RWPE1 (cell line): ENCODE measurements around the gene TRMT44.
A peak's percentile ranks its signal among the peaks of the same experiment; 100 is the strongest.

Experiments
- CTCF ChIA-PET: fragments of 350-600 bp; sonication (Branson Sonifier 250); formaldehyde crosslinking; extraction: SDS; loops from one replicate; lab custom pipeline; 2021; lab: Yijun Ruan, JAX
- POLR2A ChIA-PET: fragments of 400-600 bp; formaldehyde crosslinking; extraction: SDS; loops from one replicate; lab custom pipeline; 2020; ENCODE audit warnings: antibody characterized with exemption; ENCODE audit not compliant: low non-redundant PET; lab: Yijun Ruan, JAX
- DNase-seq: peaks from one replicate; pipeline ENCODE4 v3.0.0; 2012; ENCODE audit warnings: low spot score
- H3K27ac ChIP-seq: fragments of 450-650 bp; 2 replicates; pipeline ENCODE4 v1.5.1; 2017
- TF ChIP-seq, protein P1 (sequence below): fragments of 450-650 bp; conservative IDR thresholded peaks from 2 replicates; pipeline ENCODE4 v1.5.1; 2017; ENCODE audit warnings: low read depth, mild to moderate bottlenecking

The TRMT44 gene

DNA sequence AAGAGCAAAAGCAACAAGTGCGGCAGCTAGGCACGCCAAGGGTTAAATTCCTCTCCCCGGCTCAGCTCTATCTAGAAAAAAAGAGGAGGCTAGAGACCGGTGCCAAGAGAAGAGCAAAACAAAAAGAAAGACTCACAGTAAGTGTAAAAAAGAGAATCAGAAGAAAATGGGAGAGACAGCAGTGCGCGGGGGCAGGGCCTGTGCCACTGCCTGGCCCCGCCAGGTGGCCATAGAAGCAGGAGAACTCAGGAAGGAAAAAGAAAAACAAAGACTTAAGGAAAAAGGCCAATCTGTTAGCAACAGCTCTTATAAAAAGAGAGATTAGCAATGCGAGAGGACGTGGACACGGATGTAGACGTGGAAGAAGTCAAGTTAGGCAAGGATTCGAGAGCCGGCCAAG, 3.3 kb upstream of the TRMT44 start:
- peak overlapping the region; percentile 61 for H3K27ac ChIP-seq
- POLR2A ChIA-PET, result no interaction called here
- CTCF ChIA-PET, result interaction anchor here (0.7 kb wide), 1 partner anchor 448 kb away, joined by 3 read pairs; no protein-coding TSS in a partner anchor
- DNase-seq, result no peak
- TF ChIP-seq, protein P1, sequence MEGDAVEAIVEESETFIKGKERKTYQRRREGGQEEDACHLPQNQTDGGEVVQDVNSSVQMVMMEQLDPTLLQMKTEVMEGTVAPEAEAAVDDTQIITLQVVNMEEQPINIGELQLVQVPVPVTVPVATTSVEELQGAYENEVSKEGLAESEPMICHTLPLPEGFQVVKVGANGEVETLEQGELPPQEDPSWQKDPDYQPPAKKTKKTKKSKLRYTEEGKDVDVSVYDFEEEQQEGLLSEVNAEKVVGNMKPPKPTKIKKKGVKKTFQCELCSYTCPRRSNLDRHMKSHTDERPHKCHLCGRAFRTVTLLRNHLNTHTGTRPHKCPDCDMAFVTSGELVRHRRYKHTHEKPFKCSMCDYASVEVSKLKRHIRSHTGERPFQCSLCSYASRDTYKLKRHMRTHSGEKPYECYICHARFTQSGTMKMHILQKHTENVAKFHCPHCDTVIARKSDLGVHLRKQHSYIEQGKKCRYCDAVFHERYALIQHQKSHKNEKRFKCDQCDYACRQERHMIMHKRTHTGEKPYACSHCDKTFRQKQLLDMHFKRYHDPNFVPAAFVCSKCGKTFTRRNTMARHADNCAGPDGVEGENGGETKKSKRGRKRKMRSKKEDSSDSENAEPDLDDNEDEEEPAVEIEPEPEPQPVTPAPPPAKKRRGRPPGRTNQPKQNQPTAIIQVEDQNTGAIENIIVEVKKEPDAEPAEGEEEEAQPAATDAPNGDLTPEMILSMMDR, result no peak

DNA sequence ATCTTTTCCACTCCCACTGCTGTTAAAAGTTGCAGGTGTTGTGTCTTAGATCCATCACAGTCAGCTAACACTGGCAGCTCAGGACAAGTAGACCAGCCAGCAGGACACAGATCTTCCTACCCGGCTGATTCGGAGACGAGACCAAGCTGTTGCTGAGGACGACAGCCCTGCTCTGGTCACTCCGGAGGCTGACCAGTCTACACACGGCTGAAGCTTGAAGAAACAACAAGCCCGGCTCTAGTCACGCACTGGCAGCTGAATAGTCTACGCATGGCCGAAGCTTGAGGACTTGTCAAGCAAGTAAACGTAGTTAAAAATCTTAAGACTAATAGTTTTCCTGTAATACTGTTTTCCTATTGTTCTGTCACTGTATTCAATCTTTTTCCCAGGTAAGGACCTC, 1.8 kb upstream of the TRMT44 start:
- ChIA-PET CTCF (no interaction called here), POLR2A (no interaction called here)
- TF ChIP-seq, protein P1, result no peak
- DNase-seq, result no peak
- peak overlapping the region; percentile 62; the same call in 1 of the 2 replicates for H3K27ac ChIP-seq

DNA sequence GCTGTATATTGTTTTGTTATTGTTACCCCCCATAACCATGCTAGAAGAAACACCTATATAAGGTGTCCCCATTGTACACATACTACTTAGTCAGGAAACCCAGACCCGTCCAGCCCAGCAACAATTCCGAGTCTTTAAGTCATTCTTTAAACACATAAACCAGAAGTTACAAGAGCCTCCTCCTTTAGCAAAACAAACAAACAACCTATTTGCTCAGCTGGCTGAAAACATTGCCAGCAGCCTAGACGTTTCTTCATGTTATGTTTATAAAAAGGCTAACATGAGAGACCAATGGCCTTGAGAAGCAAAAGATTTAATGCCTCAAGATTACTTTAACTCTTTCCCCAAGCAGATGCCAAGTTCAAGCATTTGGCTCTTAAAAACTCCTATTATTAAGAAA, 1.4 kb upstream of the TRMT44 start:
- DNase-seq, result no peak
- ChIA-PET CTCF (interaction anchor here (0.6 to 1.7 kb wide), 2 partner anchors 10 to 86 kb away, joined by 3 to 4 read pairs; no protein-coding TSS in a partner anchor), POLR2A (no interaction called here)
- TF ChIP-seq, protein P1, result no peak
- H3K27ac ChIP-seq, result no peak overlapping the region

DNA sequence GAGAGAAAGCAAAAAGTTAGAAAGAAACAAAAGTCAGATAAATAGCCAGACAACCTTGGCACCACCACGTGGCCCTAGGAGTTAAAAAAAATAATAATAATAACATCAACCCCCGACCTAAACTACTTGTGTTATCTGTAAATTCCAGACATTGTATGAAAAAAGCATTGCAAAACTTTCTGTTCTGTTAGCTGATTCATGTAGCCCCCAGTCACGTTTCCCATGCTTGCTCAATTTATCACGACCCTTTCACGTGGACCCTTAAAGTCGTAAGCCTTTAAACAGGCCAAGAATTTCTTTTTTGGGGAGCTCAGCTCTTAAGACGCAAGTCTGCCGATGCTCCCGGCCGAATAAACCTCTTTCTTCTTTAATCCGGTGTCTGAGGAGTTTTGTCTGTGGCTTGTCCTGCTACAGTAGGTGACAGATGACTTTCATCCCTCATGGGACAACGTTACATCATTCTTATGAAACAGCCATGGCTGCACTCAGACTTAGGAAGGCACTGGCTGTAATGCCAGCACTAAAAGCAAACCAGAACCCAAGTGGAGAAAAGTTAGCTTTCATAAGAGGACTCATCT, 574 bp upstream of the TRMT44 start:
- ChIA-PET CTCF (interaction anchor here (0.6 to 1.7 kb wide), 2 partner anchors 11 to 203 kb away, joined by 3 to 4 read pairs; no protein-coding TSS in a partner anchor), POLR2A (no interaction called here)
- H3K27ac ChIP-seq, result peak overlapping the region; percentile 82
- DNase-seq, result no peak
- TF ChIP-seq, protein P1, result no peak

DNA sequence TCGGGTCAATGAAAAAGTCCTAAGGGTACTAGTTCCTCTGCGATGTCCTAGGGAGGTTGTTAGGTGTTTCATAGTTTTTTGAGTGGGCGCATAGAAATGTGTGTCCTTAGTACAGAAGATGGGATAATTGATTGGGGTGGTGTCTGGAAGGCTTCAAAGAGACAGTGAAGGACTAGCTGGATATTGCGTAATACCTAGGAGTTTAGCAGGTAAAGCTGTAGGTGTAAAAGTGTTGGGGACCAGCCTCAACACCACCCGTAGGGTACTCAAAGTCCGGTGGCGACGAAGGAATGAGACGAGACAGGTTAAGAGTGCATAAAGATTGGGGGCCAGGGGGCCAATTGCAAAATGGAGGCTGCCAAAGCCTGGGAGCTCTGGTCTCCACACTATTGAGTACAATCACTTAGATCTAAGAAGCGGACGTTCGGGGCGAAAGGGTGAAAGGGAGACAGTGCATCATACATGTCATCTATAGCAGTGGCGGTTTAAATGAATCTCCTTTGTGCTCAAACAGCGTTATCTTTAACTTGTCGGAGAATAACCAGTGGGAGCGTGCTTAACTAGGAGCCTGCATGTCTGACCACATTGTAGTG, 1.0 kb downstream of the TRMT44 start:
- CTCF ChIA-PET, result interaction anchor here (0.6 kb wide), 1 partner anchor 194 kb away, joined by 3 read pairs; no protein-coding TSS in a partner anchor
- POLR2A ChIA-PET, result no interaction called here
- no peak for DNase-seq
- TF ChIP-seq, protein P1, result no peak
- H3K27ac ChIP-seq, result peak overlapping the region; percentile 82; the same call in 1 of the 2 replicates

DNA sequence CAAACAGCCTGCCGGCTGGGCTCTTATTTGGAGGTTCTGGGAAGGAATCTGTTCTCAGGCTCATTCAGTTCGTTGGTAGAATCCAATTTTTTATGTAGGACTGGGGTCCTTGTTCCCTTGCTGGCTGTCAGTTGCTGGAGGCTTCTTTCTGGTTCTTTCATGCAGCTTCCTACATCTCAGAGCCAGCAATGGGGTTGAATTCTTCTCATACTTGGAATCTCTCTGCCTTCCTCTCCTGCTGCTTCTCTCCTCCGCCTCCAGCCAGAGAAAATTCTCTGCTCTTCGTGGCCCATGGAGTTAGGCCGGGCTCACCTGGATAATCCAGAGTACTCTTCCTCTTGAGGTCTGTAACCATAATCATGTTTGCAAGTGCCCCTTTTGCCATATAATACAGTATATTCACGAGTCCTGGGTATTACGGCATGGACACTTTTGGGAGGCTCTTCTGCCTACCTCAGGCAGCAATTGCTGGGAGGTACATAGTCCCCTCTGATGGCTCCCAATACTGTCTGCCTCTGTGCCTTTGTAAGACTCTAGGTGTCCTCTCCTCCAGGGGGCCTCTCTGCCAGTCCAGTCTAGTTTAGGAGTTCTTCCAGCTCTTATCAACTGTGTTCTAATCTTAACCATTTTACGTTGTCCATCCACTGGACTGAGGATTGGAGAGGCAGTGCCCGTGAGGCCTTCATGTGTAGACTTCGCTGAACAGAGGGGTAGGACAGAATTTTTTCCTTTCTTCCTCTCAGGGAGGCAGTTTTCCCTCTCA, 2.2 kb downstream of the TRMT44 start:
- TF ChIP-seq, protein P1, result no peak
- no peak overlapping the region for H3K27ac ChIP-seq
- ChIA-PET POLR2A (no interaction called here), CTCF (no interaction called here)
- DNase-seq, result no peak
